Activated CD4-positive, alpha-beta T cell treated with anti-CD3 and anti-CD28 coated beads for 24 hours (primary cell): Measurements from ENCODE around the gene KLF11.
"Not testable (repeated sequence)": the region's sequence is repeated elsewhere in the genome, so short reads cannot be mapped to it uniquely, and the experiment has no call there.

Experiments used
- DNase-seq, 2 donors: peaks; one replicate each; pipeline ENCODE4 v3.0.0-alpha.2; 2020; ENCODE audit warnings: low read depth in 2 of 2

The KLF11 gene

DNA sequence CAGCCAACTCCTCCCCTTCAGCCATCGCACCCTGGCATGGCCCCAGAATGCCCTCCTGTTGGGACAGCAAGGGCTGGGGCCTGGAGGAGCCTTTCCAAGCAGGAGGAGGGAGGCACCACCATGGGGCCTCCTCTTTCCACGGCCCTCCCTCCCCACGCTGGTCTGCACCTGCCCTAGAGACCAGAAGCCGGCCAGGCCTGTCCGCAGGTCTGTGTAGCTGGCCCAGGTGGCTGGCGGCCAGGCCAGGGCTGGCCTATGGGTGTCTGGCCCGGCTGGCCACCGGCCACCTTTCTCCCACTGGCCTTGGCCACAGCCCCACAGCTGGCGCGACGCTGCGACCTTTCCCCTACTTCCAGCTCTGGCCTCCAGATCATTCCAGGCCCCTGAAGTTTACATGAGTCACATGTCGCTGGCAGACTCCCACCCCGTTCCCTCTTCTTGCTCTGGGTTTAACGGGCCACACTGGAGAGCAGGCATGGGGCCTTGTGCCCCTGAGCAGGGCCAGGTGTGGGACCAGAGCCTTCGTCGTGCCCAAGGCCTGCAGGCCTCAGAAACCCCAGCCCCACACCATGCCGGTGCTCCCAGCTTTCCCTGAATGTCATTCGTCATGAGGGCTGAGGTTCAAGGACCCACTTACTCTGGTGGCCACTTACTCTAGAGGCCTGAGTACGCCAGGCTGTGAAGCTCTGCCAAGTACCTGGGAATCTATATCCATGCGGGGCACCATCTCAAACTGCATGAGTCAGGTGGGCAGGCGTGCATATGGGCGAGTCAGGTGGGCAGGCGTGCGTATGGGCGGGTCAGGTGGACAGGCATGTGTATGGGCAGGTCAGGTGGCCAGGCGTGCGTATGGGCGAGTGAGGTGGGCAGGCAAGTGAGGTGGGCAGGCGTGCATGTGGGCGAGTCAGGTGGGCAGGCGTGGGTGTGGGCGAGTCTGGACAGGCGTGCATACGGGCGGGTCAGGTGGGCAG lies 33.3 kb upstream of the KLF11 start:
- DNase-seq, result no peak

DNA sequence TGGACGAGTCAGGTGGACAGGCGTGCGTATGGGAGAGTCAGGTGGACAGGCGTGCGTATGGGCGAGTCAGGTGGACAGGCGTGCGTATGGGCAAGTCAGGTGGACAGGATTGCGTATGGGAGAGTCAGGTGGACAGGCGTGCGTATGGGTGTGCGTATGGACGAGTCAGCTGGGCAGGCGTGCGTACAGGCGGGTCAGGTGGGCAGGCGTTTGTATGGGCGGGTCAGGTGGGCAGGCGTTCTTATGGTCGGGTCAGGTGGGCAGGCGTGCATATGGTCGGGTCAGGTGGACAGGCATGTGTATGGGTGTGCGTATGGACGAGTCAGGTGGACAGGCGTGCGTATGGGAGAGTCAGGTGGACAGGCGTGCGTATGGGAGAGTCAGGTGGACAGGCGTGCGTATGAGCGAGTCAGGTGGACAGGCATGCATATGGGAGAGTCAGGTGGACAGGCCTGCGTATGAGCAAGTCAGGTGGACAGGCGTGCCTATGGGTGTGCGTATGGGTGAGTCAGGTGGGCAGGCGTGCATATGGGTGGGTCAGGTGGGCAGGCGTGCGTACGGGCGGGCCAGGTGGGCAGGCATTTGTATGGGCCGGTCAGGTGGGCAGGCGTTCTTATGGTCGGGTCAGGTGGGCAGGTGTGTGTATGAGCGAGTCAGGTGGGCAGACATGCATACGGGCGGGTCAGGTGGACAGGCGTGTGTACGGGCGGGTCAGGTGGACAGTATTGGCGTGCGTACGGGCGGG lies 32.3 kb upstream of the KLF11 start:
- not testable (repeated sequence) for DNase-seq

DNA sequence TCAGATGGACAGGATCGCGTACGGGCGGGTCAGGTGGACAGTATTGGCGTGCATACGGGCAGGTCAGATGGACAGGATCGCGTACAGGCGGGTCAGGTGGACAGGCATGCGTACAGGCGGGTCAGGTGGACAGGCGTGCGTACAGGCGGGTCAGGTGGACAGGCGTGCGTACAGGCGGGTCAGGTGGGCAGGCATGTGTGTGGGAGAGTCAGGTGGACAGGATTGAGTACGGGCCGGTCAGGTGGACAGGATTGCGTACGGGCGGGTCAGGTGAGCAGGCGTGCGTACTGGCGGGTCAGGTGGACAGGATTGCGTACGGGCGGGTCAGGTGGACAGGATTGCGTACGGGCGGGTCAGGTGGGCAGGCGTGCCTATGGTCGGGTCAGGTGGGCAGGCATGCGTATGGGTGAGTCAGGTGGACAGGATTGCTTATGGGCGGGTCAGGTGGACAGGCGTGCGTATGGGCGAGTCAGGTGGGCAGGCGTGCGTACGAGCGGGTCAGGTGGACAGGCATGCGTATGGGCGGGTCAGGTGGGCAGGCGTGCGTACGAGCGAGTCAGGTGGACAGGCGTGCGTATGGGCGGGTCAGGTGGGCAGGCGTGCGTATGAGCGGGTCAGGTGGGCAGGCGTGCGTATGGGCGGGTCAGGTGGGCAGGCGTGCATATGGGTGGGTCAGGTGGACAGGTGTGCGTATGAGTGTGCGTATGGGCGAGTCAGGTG lies 31.6 kb upstream of the KLF11 start:
- not testable (repeated sequence) for DNase-seq

DNA sequence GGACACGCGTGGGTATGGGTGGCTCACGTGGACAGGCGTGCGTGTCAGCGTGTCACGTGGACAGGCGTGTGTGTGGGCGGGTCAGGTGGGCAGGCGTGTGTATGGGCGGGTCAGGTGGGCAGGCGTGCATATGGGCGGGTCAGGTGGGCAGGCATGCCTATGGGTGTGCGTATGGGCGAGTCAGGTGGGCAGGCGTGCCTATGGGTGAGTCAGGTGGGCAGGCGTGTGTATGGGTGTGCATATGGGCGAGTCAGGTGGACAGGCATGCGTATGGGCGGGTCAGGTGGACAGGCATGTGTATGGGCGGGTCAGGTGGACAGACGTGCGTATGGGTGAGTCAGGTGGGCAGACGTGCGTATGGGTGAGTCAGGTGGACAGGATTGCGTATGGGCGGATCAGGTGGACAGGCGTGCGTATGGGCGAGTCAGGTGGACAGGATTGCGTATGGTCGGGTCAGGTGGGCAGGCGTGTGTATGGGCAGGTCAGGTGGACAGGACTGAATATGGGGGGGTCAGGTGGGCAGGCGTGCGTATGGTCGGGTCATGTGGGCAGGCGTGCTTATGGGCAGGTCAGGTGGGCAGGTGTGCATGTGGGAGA lies 30.9 kb upstream of the KLF11 start:
- not testable (repeated sequence) for DNase-seq

DNA sequence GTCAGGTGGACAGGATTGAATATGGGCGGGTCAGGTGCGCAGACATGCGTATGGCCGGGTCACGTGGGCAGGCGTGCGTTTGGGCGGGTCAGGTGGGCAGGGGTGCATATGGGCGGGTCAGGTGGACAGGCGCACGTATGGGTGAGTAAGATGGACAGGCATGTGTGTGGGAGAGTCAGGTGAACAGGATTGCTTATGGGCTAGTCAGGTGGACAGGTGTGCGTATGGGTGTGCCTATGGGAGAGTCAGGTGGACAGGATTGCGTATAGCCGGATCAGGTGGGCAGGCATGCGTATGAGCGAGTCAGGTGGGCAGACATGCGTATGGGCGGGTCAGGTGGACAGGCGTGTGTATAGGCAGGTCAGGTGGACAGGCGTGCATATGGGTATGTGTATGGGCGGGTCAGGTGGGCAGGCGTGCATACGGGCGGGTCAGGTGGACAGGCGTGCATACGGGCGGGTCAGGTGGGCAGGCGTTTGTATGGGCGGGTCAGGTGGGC lies 30.3 kb upstream of the KLF11 start:
- DNase-seq, result no peak

GRCh38 chr2:10013651-10014417 lies 29.5 kb upstream of the KLF11 start:
- not testable (repeated sequence) for DNase-seq

DNA sequence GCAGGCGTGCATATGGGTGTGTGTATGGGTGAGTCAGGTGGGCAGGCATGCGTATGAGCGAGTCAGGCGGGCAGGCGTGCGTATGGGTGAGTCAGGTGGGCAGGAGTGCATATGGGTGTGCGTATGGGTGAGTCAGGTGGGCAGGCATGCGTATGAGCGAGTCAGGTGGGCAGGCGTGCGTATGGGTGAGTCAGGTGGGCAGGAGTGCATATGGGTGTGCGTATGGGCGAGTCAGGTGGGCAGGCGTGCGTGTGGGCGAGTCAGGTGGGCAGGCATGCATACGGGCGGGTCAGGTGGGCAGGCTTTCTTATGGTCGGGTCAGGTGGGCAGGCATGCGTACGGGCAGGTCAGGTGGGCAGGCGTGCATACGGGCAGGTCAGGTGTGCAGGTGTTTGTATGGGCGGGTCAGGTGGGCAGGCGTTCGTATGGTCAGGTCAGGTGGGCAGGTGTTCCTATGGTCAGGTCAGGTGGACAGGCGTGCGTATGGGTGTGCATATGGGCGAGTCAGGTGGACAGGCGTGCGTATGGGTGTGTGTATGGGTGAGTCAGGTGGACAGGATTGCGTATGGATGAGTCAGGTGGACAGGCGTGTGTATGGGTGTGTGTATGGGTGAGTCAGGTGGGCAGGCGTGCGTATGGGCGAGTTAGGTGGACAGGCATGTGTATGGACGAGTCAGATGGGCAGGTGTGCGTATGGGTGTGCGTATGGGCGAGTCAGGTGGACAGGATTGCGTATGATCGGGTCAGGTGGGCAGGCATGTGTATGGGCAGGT lies 28.7 kb upstream of the KLF11 start:
- no peak for DNase-seq

DNA sequence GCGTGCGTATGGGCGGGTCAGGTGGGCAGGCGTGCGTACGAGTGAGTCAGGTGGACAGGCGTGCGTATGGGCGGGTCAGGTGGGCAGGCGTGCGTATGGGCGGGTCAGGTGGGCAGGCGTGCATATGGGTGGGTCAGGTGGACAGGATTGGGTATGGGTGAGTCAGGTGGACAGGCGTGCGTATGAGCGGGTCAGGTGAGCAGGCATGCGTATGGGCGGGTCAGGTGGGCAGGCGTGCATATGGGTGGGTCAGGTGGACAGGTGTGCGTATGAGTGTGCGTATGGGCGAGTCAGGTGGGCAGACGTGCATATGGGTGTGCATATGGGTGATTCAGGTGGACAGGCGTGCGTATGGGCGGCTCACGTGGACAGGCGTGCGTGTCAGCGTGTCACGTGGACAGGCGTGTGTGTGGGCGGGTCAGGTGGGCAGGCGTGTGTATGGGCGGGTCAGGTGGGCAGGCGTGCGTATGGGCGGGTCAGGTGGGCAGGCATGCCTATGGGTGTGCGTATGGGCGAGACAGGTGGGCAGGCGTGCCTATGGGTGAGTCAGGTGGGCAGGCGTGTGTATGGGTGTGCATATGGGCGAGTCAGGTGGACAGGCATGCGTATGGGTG lies 27.9 kb upstream of the KLF11 start:
- not testable (repeated sequence) for DNase-seq

DNA sequence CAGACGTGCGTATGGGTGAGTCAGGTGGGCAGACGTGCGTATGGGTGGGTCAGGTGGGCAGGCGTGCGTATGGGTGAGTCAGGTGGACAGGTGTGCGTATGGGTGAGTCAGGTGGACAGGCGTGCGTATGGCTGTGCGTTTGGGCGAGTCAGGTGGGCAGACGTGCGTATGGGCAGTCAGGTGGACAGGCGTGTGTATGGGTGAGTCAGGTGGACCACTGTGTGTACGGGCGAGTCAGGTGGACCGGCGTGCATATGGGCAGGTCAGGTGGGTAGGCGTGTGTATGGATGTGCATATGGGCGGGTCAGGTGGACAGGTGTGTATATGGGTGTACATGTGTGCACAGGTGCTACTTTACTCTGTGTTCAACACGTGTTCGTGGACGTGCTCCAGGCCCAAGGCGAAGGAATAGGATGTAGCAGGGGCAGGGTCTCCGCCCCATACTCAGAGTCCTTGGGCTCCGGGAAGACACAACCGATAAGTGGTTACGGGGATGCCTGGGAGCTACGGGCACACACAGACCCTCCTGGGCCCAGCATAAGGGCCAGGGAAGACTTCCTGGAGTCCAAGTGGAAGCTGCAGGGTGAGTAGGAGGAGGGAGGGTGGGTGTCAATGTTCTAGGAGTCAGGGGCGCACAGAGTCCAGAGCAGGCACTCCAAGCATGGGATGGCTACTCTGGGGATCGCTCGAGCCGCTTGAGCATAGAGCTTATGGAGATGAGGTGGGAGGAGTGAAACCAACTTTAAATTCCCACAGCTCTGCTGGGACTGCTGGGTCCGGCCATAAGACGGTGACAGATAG lies 27.1 kb upstream of the KLF11 start:
- DNase-seq, result no peak

- no peak for DNase-seq
Observed at GRCh38 chr2:10016802-10017258, 26.5 kb upstream of the KLF11 start.

- DNase-seq, result no peak
Observed at GRCh38 chr2:10017313-10017941, 25.9 kb upstream of the KLF11 start.

DNA sequence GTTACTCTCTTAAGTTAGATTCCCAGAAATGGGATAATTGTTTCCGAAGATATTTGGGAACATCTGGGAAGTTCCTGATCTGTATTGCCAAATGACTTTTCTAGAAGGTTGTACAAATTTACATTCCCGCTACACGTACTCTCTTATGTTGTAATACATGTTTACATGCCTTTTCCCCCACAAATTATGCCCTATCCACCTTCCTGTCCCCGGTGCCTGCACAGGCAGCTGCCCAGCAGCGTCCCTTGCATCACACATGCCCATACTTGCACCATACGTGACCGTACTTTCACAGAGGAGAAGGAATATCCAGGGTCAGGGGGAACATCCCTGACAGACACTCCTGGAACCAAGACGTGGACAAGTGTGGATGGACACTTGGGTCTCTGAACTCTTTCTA lies 24.2 kb upstream of the KLF11 start:
- DNase-seq, result no peak

DNA sequence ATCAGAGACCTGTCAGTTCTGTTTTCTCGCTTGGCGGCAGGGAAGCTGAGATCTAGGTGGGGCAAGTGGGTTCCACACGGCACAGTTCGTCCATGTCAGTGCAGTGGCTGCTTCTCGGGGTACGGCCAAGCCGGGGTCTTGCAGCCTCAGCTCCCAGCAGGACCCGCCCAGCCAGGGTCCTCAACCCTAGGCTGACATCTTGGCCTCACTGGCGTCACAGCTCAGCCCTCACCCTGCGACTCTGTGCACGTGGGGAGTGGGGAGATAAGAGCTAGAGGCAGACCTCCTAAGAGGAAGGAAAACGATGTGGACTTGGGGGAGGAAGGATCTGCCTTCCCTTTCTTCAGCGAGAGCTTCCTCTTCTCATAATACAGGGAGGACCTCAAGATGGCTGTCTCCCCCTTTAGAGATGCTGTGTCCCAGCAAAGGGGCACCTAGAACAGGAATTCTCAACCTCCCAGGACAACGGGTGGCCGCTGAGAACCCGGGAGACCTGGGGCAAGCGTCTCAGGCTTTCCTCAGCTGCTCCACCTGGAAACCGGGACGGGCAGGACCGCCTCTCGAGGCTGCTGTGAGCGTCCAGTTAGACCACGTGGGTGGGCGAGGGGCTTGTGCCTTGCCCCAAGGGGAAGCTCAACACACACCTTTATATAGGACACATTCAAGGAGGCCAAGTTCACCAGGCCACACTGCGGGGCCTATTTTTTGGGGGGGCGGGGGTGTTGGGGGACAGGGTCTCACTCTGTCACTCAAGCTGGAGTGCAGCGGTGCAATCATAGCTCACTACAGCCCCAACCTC lies 23.5 kb upstream of the KLF11 start:
- DNase-seq, result no peak

GRCh38 chr2:10022041-10022421 lies 21.3 kb upstream of the KLF11 start:
- DNase-seq, result no peak

DNA sequence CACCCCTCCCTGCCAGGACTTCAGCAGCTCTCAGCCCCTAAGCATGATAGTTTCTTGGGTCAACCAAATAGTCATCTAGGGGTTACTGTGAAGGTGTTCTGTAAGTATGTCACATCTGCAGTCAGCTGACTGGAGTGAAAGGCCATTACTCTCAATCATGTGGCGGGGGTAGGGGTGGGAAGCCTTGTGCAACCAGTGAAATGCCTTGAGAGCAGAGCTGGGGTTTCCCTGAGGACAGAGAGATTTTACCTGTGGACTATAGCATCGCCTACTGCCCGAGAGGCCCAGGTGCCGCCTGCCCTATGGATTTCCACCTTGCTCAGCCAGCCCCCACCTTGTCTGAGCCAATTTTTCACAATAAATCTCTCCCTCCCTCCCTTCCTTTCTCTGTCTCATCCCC lies 20.9 kb upstream of the KLF11 start:
- DNase-seq, result no peak

DNA sequence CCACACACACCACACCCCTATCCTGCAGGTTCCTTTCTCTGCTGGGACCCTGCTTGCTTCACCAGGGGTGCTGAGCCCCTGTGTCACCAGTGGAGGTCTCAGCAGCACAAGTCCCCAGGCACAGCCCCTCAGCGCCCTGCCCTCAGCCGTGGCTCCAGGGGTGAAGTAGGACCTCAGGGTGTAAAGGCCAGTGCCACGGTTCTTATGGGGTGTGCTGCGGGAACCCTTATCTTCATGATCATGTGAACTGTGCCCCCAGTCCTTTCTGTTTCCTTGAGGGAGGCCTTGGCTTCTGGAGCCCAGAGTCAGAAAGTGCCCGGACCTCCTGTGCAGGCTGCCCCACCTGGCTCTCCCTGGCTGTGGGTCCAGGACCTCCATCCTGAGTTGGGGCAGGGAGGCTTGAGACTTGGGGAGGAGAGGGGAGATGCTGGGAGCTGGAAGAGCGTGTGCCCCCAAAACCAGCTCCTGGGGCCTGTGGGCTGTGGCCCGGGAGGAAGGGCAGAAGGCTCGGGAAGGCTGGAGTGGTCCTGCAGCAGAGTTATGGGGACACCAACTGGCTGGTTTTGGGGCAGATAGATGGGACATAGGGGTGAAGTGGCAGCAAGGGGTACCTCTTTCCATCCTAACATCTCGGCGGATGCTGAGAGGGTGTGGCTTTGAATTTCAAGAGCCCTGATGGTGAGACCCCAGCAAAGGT lies 20.2 kb upstream of the KLF11 start:
- DNase-seq, result no peak
